PFSK-1 (cell line): ENCODE results near the gene WDR37.

Experiments
- FOXP2 ChIP-seq: optimal IDR thresholded peaks from 2 replicates; pipeline ENCODE3; 2011; ENCODE audit warnings: borderline replicate concordance, control low read depth, inconsistent platforms; ENCODE audit not compliant: insufficient read depth; ENCODE audit errors: extremely low read length, extremely low read depth
- POLR2AphosphoS5 ChIP-seq: IDR thresholded peaks from 2 replicates; pipeline ENCODE4 v1.6.1; 2012; ENCODE audit warnings: low read depth, mild to moderate bottlenecking, control low read depth, low read length, moderate library complexity
- SIN3A ChIP-seq: IDR thresholded peaks from 2 replicates; pipeline ENCODE4 v1.6.1; 2012; ENCODE audit warnings: mild to moderate bottlenecking, low read length, moderate library complexity, borderline replicate concordance; ENCODE audit not compliant: insufficient read depth
- TAF1 ChIP-seq: IDR thresholded peaks from 2 replicates; pipeline ENCODE4 v1.6.1; 2012; ENCODE audit warnings: low read length, control low read depth, borderline replicate concordance; ENCODE audit not compliant: insufficient read depth
- TF ChIP-seq, protein P1 (sequence below), 2 experiments: IDR thresholded peaks; 2 replicates each; pipeline versions ENCODE4 v1.6.1 to v1.8.0; 2011 to 2012; ENCODE audit warnings: low read depth in 2 of 2, low read length in 2 of 2, control low read depth in 1 of 2, inconsistent platforms in 1 of 2, mild to moderate bottlenecking in 1 of 2, moderate library complexity in 1 of 2; ENCODE audit not compliant: insufficient read depth in 1 of 2

The WDR37 gene

GRCh38 chr10:1117651-1118050 lies 61.5 kb downstream of the WDR37 start:
- no peak for TF ChIP-seq SIN3A
- no peak for TF ChIP-seq POLR2AphosphoS5

DNA sequence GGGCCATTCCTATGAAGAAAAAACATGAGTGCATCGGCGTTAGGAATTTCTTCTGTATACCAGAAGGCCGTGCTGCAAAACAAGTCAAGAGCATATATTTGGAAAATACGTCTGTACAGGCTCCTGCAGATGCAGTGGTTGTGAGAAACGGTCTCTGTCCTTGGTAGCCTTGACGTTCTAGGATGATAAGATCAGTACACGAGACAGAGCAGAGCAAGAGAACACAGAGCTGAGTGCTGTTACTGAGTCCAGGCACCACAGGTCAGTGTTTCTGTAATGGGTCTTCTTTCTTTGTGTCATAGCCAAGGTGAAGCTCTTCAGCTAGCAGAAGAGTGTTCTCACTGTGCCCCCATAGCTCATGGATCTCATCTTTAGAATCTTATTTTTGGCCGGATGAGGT lies 62.8 kb downstream of the WDR37 start:
- TF ChIP-seq, protein P1, sequence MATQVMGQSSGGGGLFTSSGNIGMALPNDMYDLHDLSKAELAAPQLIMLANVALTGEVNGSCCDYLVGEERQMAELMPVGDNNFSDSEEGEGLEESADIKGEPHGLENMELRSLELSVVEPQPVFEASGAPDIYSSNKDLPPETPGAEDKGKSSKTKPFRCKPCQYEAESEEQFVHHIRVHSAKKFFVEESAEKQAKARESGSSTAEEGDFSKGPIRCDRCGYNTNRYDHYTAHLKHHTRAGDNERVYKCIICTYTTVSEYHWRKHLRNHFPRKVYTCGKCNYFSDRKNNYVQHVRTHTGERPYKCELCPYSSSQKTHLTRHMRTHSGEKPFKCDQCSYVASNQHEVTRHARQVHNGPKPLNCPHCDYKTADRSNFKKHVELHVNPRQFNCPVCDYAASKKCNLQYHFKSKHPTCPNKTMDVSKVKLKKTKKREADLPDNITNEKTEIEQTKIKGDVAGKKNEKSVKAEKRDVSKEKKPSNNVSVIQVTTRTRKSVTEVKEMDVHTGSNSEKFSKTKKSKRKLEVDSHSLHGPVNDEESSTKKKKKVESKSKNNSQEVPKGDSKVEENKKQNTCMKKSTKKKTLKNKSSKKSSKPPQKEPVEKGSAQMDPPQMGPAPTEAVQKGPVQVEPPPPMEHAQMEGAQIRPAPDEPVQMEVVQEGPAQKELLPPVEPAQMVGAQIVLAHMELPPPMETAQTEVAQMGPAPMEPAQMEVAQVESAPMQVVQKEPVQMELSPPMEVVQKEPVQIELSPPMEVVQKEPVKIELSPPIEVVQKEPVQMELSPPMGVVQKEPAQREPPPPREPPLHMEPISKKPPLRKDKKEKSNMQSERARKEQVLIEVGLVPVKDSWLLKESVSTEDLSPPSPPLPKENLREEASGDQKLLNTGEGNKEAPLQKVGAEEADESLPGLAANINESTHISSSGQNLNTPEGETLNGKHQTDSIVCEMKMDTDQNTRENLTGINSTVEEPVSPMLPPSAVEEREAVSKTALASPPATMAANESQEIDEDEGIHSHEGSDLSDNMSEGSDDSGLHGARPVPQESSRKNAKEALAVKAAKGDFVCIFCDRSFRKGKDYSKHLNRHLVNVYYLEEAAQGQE (IDR thresholded peaks at IDR 0.05; ENCODE audit: insufficient read depth in 1 of 2, low read depth in 2 of 2, low read length in 2 of 2): no peak
- no peak for TF ChIP-seq SIN3A
- no peak for TF ChIP-seq FOXP2
- no peak for TF ChIP-seq POLR2AphosphoS5
- no peak for TF ChIP-seq TAF1

GRCh38 chr10:1119501-1119900 lies 63.3 kb downstream of the WDR37 start:
- TF ChIP-seq TAF1 (no peak), POLR2AphosphoS5 (no peak), FOXP2 (no peak), SIN3A (no peak)
- TF ChIP-seq, protein P1 (IDR thresholded peaks at IDR 0.05; ENCODE audit: insufficient read depth in 1 of 2, low read depth in 2 of 2, low read length in 2 of 2): no peak

DNA sequence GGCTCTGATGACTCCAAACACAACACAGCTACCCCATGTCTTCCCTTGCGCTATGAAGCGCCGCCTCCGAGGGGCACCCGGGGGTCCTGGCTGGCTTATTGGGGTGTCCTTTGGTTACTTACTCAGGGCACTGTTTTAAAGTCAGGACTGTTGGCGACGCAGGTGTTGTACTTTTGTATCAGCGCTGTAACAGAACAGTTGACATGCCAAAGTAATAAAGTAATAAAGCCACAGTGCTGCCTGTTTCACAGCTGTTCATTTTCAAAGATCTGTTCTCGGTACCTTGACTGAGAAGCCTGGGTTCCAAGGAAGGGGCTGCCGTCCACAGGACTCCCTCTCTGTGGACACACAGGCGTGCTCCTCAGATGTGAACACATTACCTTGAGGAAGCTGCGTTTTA lies 64.1 kb downstream of the WDR37 start:
- TF ChIP-seq, protein P1 (IDR thresholded peaks at IDR 0.05; ENCODE audit: insufficient read depth in 1 of 2, low read depth in 2 of 2, low read length in 2 of 2): no peak
- TF ChIP-seq SIN3A: no peak
- TF ChIP-seq POLR2AphosphoS5: no peak
- TF ChIP-seq FOXP2: no peak
- no peak for TF ChIP-seq TAF1

DNA sequence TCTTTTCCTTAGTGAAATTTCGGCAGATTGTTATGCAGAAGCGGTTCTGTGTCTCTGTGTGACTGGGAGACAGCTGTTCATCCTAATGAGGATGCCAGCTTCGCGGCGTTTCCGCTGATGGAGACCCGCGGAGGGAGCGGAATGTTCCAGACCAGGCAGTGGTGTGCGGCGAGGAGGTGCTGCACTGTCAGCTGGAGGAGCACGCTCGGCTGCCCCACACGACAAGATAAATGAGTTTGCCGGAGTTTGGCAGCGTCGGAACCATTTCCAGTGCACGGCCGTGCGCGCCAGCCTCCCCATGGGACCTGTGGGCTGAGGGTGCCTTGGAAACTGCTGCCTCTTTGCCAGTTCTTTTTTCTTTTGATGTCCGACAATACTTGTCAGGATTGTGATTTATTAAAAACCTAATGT lies 64.6 kb downstream of the WDR37 start:
- no peak for TF ChIP-seq POLR2AphosphoS5
- TF ChIP-seq, protein P1 (IDR thresholded peaks at IDR 0.05; ENCODE audit: insufficient read depth in 1 of 2, low read depth in 2 of 2, low read length in 2 of 2): no peak
- TF ChIP-seq FOXP2: no peak
- TF ChIP-seq TAF1: no peak
- no peak for TF ChIP-seq SIN3A
